Stimulated activated CD4-positive, alpha-beta T cell treated with anti-CD3 and anti-CD28 coated beads, Interleukin-4, amount 100 ng/mL, for 4 hours (primary cell): Measurements from ENCODE around the gene SFT2D3.

Source experiments
- DNase-seq, 2 experiments: peaks; one replicate each; pipeline ENCODE4 v3.0.0-alpha.2; 2020

SFT2D3 gene

GRCh38 chr2:127664895-127665225 lies 36.4 kb upstream of the SFT2D3 start:
- no peak for DNase-seq

GRCh38 chr2:127665267-127665893 lies 35.9 kb upstream of the SFT2D3 start:
- no peak for DNase-seq

GRCh38 chr2:127669056-127669455 lies 32.2 kb upstream of the SFT2D3 start:
- no peak for DNase-seq

GRCh38 chr2:127670055-127670956 lies 31.0 kb upstream of the SFT2D3 start:
- DNase-seq = no peak

- DNase-seq = no peak
Observed at GRCh38 chr2:127670957-127671290, 30.4 kb upstream of the SFT2D3 start.

GRCh38 chr2:127671557-127672302 lies 29.6 kb upstream of the SFT2D3 start:
- DNase-seq = no peak

GRCh38 chr2:127672341-127673224 lies 28.7 kb upstream of the SFT2D3 start:
- DNase-seq = no peak

- DNase-seq = no peak
Observed at GRCh38 chr2:127673291-127674069, 27.8 kb upstream of the SFT2D3 start.

GRCh38 chr2:127674241-127675209 lies 26.8 kb upstream of the SFT2D3 start:
- peak; percentile 12 to 28 for DNase-seq

- DNase-seq = no peak
Observed at GRCh38 chr2:127675331-127676261, 25.7 kb upstream of the SFT2D3 start, which contains the start of gene LIMS2. Gene LIMS2, minus strand, starts transcription at chr2:127675530. Its CDS starts 506 bp downstream, at chr2:127675024.

GRCh38 chr2:127676906-127677305 lies 24.4 kb upstream of the SFT2D3 start:
- DNase-seq = no peak

GRCh38 chr2:127678531-127678930 lies 22.8 kb upstream of the SFT2D3 start:
- DNase-seq = no peak

GRCh38 chr2:127678991-127679390 lies 22.3 kb upstream of the SFT2D3 start:
- DNase-seq = no peak

- DNase-seq = no peak
Observed at GRCh38 chr2:127679680-127680361, 21.5 kb upstream of the SFT2D3 start.

- no peak for DNase-seq
Observed at GRCh38 chr2:127680706-127681287, 20.5 kb upstream of the SFT2D3 start.

- DNase-seq = no peak
Observed at GRCh38 chr2:127681288-127681804, 20.0 kb upstream of the SFT2D3 start.

- DNase-seq = no peak
Observed at GRCh38 chr2:127681976-127682857, 19.1 kb upstream of the SFT2D3 start.
